GM23248 (cell line): Measurements from ENCODE around the gene ALMS1.
"Not testable (repeated sequence)": the region's sequence is repeated elsewhere in the genome, so short reads cannot be mapped to it uniquely, and the experiment has no call there.

Source experiments
- EZH2 ChIP-seq: fragments of 200-600 bp; sonication (generic); IDR thresholded peaks from 2 replicates; pipeline ENCODE4 v1.6.1; 2018; ENCODE audit warnings: antibody characterized with exemption, mild to moderate bottlenecking; ENCODE audit not compliant: insufficient read depth, poor library complexity, severe bottlenecking
- EZH2phosphoT487 ChIP-seq: fragments of 200-600 bp; sonication (generic); IDR thresholded peaks from 2 replicates; pipeline ENCODE4 v1.6.1; 2018; ENCODE audit warnings: antibody characterized with exemption, moderate library complexity, mild to moderate bottlenecking, low read depth; ENCODE audit not compliant: insufficient read depth

DNA sequence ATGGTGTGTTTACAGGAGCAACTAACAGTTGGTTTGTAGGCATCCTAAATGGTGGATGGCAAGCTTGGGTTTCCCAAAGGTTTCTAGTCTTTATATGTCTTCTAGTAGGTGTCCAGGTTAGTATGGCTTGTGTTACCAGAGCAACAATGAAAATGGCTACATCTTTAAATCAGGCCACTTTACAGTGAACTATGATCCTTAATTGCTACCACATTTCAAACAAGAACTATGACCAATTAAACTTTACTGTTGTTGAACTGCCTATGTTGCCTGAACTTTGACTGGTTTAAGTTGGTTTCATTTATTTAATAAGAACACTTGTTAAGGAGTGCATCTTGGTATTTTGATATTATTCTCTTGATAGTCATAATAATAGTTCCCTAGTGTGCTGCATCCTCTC is 251.3 kb downstream of the ALMS1 start:
- not testable (repeated sequence) for TF ChIP-seq EZH2, EZH2phosphoT487
